Measurements from ENCODE around the gene OR51E2.

- no peak for TF ChIP-seq CTCF (IDR thresholded peaks at IDR 0.05)
- no peak for TF ChIP-seq POLR2AphosphoS5 (IDR thresholded peaks at IDR 0.05)
Observed at GRCh38 chr11:4665424-4665823, 32.2 kb downstream of the OR51E2 start.
